ENCODE measurements around the gene KCNJ15.
A peak's percentile ranks its signal among the peaks of the same experiment; 100 is the strongest.

Gene KCNJ15

DNA sequence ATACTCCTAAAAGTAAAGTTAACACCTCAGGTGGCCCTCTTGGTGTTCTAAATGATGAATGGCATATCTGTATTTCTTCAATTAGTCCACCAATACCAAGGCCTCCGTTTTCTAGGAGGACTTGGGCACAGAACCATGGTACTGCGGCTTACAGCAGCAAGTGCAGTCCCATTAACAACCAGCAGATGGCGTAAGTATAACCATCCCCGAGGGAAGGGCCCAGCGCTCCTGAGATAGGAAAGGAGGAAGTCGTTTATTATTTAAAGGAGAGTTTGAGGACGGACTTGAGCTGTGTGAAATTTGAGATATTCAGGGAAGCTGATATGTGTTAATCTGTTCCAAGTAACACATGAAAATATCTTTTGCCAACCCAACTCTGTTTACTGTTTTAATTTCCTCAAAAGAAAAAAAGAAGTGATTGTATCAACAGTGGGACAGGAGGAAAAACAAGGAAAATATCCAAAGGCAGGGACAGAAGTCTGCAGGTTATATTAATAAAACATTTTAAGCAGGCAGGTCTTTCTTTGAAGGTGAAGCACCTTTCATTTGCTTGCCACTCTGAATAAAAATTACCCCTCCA is 37.7 kb upstream of the KCNJ15 start:
- Histone ChIP-seq H3K79me2 (ENCODE audit: low read length) (no peaks in the 10 kb centered on the region), H3K9me3 (ENCODE audit: insufficient read depth, low read length) (no peaks in the 10 kb centered on the region), H3K4me1 (ENCODE audit: low read length) (peaks cover 18% of the 10 kb centered on the region), H3K4me3 (ENCODE audit: low read length) (no peak overlapping the region), H3K4me2 (ENCODE audit: low read length) (no peak overlapping the region), H3K27me3 (ENCODE audit: low read depth, low read length) (no peaks in the 10 kb centered on the region), H3K36me3 (replicated peaks; ENCODE audit: low read depth, low read length) (no peaks in the 10 kb centered on the region), H3K27ac (ENCODE audit: low read length) (no peak overlapping the region), H3K9ac (ENCODE audit: low read length) (no peak overlapping the region), H2AFZ (ENCODE audit: low read depth, low read length) (no peak overlapping the region), H4K20me1 (ENCODE audit: insufficient read depth, low read length) (no peaks in the 10 kb centered on the region)
- no peak for TF ChIP-seq EZH2phosphoT487 (IDR thresholded peaks at IDR 0.05; ENCODE audit: low read depth)
- TF ChIP-seq, protein P1, sequence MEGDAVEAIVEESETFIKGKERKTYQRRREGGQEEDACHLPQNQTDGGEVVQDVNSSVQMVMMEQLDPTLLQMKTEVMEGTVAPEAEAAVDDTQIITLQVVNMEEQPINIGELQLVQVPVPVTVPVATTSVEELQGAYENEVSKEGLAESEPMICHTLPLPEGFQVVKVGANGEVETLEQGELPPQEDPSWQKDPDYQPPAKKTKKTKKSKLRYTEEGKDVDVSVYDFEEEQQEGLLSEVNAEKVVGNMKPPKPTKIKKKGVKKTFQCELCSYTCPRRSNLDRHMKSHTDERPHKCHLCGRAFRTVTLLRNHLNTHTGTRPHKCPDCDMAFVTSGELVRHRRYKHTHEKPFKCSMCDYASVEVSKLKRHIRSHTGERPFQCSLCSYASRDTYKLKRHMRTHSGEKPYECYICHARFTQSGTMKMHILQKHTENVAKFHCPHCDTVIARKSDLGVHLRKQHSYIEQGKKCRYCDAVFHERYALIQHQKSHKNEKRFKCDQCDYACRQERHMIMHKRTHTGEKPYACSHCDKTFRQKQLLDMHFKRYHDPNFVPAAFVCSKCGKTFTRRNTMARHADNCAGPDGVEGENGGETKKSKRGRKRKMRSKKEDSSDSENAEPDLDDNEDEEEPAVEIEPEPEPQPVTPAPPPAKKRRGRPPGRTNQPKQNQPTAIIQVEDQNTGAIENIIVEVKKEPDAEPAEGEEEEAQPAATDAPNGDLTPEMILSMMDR (IDR thresholded peaks at IDR 0.05; ENCODE audit: low read depth, low read length) = peak; percentile 74

DNA sequence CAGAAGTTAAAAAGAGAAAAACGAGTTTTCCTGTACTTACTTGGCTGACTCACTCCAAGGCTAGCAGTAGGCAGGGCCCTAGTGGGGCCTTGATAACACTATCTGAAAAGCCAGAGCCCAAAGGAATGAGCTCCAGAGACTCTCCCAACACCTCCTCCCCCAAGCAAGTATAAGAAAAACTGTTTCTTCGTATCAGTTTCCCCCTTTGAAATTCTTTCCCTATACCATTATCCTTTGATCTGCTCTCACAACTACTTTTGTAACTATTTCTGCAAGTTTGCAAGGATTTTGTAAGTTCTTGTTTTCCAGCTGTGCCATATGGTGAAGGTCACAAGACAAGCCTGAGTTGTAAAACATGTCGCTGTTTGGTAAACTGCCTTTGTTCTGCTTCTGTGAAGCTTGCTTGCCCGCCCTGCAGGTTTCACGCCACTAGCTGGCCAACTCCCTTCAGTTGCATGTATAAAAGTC is 36.5 kb upstream of the KCNJ15 start:
- TF ChIP-seq EZH2phosphoT487 (IDR thresholded peaks at IDR 0.05; ENCODE audit: low read depth) = no peak
- TF ChIP-seq, protein P1 (IDR thresholded peaks at IDR 0.05; ENCODE audit: low read depth, low read length) = no peak
- Histone ChIP-seq H3K4me3 (ENCODE audit: low read length) (no peak overlapping the region), H3K9ac (ENCODE audit: low read length) (no peak overlapping the region), H3K9me3 (ENCODE audit: insufficient read depth, low read length) (no peaks in the 10 kb centered on the region), H4K20me1 (ENCODE audit: insufficient read depth, low read length) (no peaks in the 10 kb centered on the region), H3K4me1 (ENCODE audit: low read length) (peaks cover 18% of the 10 kb centered on the region), H3K79me2 (ENCODE audit: low read length) (no peaks in the 10 kb centered on the region), H3K27ac (ENCODE audit: low read length) (no peak overlapping the region), H2AFZ (ENCODE audit: low read depth, low read length) (no peak overlapping the region), H3K4me2 (ENCODE audit: low read length) (no peak overlapping the region), H3K36me3 (replicated peaks; ENCODE audit: low read depth, low read length) (no peaks in the 10 kb centered on the region), H3K27me3 (ENCODE audit: low read depth, low read length) (no peaks in the 10 kb centered on the region)

DNA sequence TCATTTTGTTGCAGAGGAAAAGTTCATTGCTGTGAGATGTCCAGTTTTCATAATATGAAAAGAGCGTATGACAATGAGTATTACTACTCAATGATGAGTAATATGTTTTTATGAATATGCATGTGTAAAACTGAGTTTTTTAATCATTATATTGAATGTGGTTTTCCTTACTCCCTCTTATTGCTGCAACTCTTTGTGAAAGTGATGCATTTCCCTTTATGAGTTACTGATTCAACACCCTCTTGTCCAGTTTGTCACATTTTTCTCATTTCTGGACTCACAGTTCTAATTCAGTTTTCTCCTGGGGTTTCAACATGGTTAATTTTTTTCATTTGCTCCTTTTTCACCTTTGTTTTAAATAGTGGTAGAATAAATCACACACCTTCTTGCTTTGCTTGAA is 35.2 kb upstream of the KCNJ15 start:
- no peak overlapping the region for H3K4me3 ChIP-seq (ENCODE audit: low read length)
- no peaks in the 10 kb centered on the region for H3K9me3 ChIP-seq (ENCODE audit: insufficient read depth, low read length)
- H3K4me1 ChIP-seq (ENCODE audit: low read length) = peaks cover 18% of the 10 kb centered on the region
- no peak overlapping the region for H3K27ac ChIP-seq (ENCODE audit: low read length)
- H3K4me2 ChIP-seq (ENCODE audit: low read length) = peak overlapping the region; percentile 20
- TF ChIP-seq EZH2phosphoT487 (IDR thresholded peaks at IDR 0.05; ENCODE audit: low read depth) = no peak
- TF ChIP-seq, protein P1 (IDR thresholded peaks at IDR 0.05; ENCODE audit: low read depth, low read length) = no peak
- H2AFZ ChIP-seq (ENCODE audit: low read depth, low read length) = no peak overlapping the region
- no peaks in the 10 kb centered on the region for H3K36me3 ChIP-seq (replicated peaks; ENCODE audit: low read depth, low read length)
- no peaks in the 10 kb centered on the region for H4K20me1 ChIP-seq (ENCODE audit: insufficient read depth, low read length)
- H3K79me2 ChIP-seq (ENCODE audit: low read length) = no peaks in the 10 kb centered on the region
- no peaks in the 10 kb centered on the region for H3K27me3 ChIP-seq (ENCODE audit: low read depth, low read length)
- no peak overlapping the region for H3K9ac ChIP-seq (ENCODE audit: low read length)

DNA sequence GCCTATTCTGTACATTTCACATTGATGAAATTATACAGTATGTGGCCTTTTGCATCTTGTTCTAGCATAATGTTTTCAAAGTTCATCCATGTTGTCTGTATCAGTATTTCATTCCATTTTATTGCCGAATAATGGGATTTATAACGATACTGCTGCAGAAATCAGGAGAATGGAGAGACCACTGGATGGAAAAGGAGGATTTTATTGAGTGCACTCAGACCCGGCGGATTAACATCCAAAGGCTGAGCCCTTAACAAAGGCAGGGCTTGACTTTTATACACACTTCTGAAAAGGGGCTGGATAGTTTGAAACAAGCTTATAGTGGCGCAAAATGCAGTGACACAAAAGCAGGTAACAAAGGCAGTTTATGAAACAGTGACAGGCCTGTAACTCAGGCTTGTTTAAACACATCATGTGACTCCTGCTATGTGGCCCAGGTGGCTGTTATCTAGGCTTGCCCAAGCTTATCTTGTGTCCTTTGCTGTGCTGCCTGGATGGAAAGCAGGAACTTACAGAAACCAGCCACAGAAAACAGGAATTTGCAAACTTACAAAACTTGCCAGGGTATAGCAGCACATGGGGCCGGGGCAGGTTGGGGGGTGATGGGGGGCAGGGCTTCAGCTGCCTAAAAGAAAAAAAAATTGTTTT is 32.8 kb upstream of the KCNJ15 start:
- H3K9me3 ChIP-seq (ENCODE audit: insufficient read depth, low read length) = no peaks in the 10 kb centered on the region
- H3K36me3 ChIP-seq (replicated peaks; ENCODE audit: low read depth, low read length) = no peaks in the 10 kb centered on the region
- TF ChIP-seq, protein P1 (IDR thresholded peaks at IDR 0.05; ENCODE audit: low read depth, low read length) = no peak
- TF ChIP-seq EZH2phosphoT487 (IDR thresholded peaks at IDR 0.05; ENCODE audit: low read depth) = no peak

More for the DNA sequence above, 32.8 kb upstream of the KCNJ15 start:
- Histone ChIP-seq H3K27me3 (ENCODE audit: low read depth, low read length) (no peaks in the 10 kb centered on the region), H3K27ac (ENCODE audit: low read length) (no peak overlapping the region), H3K4me1 (ENCODE audit: low read length) (peaks cover 18% of the 10 kb centered on the region), H3K9ac (ENCODE audit: low read length) (no peak overlapping the region), H4K20me1 (ENCODE audit: insufficient read depth, low read length) (no peaks in the 10 kb centered on the region), H3K4me3 (ENCODE audit: low read length) (no peak overlapping the region), H2AFZ (ENCODE audit: low read depth, low read length) (no peak overlapping the region), H3K4me2 (ENCODE audit: low read length) (no peak overlapping the region), H3K79me2 (ENCODE audit: low read length) (no peaks in the 10 kb centered on the region)

Measured in OCI-LY3 (cell line).